ENCODE measurements around the gene SETD3.

DNA sequence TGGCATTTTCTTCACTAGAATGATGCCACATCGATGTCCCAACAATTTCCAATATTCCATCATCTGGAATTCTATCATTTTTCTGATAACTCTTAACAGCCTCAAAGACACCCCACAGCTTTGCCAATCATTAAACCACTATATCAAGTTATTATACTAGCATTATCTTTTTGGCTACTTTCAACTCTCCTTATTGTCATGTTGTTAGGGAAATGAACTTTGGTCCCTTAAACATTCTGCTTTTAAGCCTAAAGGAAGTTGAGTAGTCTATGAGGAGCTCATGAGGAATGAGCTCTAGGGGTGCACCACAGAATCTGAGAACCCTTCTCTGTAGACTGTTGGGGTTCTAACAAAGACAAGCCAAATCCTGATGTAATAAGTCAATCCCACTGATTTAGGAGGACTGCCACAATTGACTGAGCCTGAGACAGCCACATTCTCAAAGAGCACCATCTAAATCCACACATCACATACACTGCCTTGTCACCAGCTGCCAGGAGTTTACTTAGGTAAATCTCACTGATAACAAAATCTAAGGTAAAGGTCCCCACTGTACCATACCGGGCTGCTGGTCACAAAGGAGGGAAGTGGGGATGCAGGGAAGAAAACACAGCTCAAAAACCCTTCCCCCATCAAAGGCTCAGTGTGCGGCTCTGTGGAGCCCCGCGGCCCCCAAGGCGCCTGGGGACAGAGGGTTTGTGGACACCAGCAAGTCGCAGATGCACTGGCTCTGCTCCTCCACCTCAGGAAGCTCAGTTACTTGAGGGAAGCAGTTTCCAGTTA, 58.2 kb downstream of the SETD3 start:
- no peak for TF ChIP-seq EZH2 (IDR thresholded peaks at IDR 0.05; ENCODE audit: insufficient read depth, low read length)
- TF ChIP-seq, protein P1, sequence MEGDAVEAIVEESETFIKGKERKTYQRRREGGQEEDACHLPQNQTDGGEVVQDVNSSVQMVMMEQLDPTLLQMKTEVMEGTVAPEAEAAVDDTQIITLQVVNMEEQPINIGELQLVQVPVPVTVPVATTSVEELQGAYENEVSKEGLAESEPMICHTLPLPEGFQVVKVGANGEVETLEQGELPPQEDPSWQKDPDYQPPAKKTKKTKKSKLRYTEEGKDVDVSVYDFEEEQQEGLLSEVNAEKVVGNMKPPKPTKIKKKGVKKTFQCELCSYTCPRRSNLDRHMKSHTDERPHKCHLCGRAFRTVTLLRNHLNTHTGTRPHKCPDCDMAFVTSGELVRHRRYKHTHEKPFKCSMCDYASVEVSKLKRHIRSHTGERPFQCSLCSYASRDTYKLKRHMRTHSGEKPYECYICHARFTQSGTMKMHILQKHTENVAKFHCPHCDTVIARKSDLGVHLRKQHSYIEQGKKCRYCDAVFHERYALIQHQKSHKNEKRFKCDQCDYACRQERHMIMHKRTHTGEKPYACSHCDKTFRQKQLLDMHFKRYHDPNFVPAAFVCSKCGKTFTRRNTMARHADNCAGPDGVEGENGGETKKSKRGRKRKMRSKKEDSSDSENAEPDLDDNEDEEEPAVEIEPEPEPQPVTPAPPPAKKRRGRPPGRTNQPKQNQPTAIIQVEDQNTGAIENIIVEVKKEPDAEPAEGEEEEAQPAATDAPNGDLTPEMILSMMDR (IDR thresholded peaks at IDR 0.05; ENCODE audit: insufficient read depth, low read depth, low read length) = no peak
